CD4-positive, alpha-beta T cell treated with Interleukin-21 for 1 hour (primary cell): ENCODE measurements around the gene METTL23.
A peak's percentile ranks its signal among the peaks of the same experiment; 100 is the strongest.
"Not testable (repeated sequence)": the region's sequence is repeated elsewhere in the genome, so short reads cannot be mapped to it uniquely, and the experiment has no call there.

Source experiments
- DNase-seq: peaks from one replicate; pipeline ENCODE4 v3.0.0-alpha.2; 2020

METTL23 gene

DNA sequence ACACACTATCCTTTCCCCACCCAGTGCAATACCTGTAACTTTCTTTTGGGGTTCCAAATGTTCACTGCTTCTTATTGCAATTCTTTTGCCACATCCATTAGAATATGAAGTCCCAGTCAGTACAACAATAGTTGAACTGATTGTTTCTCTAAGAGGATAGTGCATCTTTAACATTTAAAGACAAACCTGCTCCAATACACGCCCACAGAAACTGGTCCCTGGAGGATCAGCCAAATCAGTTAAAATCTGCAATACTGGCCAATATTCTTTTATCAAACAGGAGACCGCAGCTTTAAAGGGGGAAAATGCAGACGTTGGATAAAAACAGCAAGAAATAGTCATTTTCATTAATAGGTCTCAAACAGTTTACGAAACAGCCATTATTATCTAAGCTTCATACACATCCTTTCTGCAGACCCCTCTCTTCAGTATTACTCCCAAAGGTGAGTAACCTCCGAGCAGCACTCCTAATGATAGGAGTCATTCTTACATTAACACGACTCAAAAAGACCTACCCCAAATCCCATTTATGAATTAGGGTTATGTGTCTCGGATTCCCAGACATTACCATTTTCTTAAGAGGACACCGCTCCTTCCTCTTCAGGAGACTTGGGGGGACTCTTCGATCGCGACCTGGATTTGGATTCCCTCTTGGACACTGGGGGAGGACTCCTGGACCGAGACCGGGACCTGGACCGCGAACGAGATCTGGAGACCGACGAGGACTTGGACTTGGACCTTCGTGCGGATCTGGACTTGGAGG is 9.1 kb downstream of the METTL23 start:
- DNase-seq = peak; percentile 26

DNA sequence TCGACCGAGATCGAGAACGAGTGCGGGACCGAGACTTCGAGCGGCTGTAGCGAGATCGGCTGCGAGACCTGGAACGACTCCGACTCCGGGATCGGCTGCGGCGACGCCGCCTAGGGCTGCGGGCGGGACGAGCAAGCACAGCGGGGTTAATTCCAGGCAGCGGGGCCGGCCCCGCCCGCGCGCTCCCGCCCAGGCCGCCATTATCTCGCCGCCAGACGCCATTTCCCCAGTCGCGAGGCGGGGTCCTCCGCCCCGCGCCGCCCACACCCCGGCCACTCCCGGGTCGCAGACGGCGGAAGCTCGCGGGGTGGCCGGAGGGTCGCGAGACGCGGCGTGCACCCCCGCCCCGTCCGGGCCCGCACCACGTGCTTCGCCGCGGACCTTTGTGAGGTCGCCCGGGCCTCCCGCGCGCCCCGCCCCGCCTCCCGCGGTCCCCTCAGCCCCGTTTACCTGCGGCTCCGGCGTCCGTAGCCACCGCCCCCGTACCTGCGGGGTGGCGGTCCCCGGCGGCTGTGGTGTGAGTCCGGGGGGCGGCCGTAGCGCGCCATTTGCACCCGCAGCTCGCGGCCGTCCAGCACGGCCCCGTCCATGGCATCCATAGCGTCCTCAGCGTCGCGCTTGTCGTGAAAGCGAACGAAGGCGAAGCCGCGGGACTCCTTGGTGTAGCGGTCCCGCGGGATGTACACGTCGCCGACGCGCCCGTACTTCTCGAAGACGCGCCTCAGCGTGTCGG is 9.9 kb downstream of the METTL23 start:
- DNase-seq = peak; percentile 75

DNA sequence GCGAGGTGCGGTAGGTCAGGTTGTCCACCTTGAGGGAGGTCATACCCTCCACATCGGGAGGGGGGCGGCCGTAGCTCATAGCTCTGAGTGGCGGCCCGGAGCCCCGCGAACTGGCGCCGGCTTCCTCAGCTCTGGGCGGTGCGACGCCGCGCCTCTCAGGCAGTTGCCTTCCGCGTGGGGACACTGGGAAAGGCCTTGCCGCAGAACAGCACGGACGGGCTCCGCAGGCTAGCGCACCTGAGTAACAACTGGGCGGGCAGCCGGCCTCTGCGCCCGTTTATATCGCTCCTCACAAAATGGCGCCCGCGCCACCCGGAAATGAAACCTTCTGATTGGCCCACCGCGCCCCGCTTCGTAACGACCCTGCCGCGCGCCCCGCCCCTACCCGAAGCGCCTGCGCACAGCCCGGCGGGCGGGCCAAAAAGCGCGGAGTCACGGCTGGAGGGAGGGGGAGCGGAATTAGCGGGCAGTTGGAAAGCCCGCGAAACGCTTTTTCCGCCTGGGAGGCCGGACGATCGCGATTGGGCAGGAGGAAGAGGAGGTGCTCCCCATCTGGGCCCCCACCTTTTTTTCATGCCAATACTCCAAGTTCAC is 10.5 kb downstream of the METTL23 start, which contains the start of gene SRSF2:
Gene SRSF2 (minus strand): TSS at position 250 of the 594 bp plus-strand sequence. CDS start 171 bp downstream, at position 79.
- peak; percentile 99 for DNase-seq

DNA sequence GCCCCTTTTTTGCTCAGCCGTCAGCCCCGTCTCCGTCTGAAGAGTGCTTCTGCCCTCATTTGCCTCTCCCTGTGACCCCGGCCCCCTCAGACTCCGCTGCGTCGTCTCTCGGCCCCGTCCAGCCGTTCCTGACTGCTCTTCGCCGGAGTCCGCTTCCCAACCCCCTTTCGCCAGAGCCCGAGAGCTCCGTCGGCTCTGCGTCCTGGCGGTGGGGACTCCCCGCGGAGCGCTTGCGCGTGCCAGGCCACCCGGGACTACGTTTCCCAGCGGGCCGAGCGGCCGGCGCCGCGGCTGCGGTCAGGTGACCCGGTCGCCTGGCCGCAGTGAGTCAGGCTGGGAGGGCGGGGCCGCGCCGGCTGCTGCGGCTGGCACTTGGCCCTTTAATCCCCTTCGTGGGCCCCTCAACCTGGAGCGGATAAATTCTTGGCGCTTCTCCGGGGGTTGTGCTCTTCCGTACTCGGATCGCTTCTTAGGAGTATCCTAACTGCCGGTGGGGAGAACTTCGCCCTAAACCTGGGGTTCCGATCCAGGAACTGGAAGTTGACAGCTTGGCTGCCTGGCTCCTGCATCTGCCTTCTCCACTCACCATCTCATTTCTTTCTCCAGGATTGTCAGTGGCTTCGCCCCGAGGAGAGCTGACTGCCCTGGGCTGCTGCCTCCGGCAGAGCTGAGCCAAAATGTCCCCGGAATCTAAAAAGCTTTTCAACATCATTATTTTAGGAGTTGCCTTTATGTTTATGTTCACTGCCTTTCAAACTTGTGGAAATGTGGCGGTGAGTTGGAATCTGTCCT is 11.2 kb downstream of the METTL23 start, which contains the start of gene MFSD11:
Gene MFSD11 (plus strand): TSS at position 444 of the 792 bp plus-strand sequence. CDS start 234 bp downstream, at position 678.
- peak; percentile 93 for DNase-seq

DNA sequence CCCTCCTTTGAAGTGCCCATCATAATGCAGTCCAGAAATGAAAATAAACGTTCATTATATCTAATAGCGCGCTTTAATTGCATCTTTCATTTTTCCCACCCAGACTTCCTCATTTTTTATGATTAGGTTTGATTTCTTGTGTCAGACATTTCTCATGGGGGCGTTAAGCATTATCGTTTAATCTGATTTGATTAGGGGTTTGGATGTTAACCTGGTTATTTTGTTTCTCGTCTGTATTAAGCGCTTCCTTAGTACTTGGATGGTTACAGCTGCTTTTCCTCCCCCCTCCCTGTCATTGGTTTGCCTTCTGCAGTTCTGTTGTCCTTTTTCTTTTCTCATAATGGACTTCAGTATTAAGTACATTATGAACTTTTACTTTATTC is 11.8 kb downstream of the METTL23 start:
- no peak for DNase-seq

DNA sequence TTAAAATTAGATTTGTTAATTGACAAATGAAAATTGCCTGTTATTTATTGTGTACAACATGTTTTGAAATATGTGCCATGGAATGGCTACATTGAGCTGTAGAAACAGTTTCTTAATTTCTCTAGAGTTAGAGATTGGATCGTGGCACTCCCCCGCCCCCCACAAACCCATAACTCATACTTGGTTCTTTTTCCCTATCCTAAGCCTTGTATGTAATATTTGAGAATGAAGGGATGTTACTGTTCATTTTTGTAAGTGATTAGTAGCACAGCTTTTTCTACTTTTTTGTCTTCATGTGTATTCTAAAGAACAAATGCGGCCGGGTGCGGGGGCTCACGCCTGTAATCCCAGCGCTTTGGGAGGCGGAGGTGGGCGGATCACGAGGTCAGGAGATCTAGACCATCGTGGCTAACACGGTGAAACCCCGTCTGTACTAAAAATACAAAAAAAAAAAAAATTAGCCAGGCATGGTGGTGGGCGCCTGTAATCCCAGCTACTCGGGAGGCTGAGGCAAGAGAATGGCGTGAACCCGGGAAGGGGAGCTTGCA is 13.0 kb downstream of the METTL23 start:
- DNase-seq = not testable (repeated sequence)

DNA sequence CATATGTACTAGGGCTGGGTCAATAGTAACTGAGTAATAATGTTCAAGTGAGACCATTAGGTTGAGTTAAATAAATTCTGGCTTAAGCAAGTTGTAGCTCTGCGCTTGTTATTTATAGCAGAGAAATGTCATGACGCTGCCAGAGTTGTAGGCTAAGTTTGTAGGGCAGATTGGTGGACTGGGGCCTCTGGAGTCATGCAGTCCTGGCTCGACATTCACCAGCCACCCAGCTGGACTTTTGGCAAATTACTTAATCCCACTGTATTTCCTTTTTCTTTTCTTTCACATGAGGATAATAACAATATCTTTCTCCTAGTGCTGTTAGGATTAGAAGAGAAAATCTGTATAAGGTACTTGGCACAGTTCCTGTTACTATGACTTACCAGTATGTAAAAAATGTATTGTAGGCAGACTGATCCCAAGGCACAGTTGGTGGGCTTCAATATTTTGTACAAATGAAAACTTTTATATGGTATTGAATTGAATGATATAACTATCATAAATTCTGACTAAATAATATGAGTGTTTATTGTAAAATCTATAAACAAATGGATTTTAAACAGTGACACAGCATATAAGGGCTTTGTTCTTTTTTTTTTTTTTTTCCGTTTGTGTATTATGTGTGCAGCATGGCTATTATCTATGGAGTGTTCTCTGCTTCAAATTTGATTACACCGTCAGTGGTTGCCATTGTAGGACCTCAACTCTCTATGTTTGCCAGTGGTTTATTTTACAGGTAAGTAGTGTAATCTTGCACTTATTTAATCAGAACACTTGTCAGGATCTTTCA is 13.9 kb downstream of the METTL23 start:
- no peak for DNase-seq

DNA sequence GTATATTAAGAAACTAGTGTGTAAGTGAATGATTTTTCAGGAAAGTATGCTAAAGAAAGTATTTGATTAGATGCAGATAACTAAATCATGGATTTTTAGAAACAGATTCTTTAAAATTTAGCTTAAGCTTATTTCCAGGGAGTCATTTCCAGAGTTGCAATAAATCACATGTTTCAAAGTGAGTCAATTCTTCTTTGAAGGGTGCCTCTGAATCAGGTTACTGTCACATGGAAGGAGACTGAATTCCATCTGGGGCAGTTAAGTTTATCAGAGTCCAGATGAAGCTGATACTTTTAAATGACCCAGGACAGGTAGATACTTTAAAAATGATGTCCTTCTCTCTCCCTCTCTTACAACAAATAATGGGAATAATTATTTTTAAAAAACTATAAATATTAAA is 16.3 kb downstream of the METTL23 start:
- DNase-seq = no peak

DNA sequence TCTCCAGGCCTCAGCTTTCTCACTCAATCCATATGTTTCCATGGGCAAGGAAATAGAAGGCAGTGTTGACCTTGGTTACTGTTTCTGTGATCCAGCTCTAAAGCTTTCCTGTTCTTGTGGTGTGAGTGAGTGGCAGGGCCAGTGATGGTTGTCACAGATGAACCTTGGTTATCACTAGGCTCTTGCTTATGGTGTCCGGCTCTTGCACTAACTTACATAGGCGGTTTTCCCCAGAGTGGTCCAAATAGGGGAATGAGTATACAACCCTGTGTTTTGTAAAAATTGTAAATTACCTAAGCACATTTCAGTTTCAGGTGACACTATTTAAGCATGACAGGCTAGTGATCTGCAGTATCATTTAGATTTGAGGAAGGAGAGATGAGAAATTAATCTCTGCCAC is 18.1 kb downstream of the METTL23 start:
- no peak for DNase-seq

DNA sequence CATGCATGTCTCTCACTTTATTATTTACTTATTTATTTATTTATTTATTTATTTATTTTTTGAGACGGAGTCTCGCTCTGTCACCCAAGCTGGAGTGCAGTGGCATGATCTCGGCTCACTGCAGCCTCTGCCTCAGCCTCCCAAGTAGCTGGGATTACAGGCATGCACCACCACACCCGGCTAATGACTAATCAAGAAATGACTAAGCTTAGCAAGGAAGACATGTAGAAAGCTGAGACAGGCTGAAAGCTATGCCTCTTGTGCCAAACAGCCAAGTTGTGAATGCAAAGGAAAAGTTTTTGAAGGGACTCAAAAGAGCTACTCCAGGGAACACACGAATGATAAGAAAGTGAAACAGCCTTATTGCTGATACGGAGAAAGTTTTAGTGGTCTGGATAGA is 19.1 kb downstream of the METTL23 start:
- DNase-seq = not testable (repeated sequence)

DNA sequence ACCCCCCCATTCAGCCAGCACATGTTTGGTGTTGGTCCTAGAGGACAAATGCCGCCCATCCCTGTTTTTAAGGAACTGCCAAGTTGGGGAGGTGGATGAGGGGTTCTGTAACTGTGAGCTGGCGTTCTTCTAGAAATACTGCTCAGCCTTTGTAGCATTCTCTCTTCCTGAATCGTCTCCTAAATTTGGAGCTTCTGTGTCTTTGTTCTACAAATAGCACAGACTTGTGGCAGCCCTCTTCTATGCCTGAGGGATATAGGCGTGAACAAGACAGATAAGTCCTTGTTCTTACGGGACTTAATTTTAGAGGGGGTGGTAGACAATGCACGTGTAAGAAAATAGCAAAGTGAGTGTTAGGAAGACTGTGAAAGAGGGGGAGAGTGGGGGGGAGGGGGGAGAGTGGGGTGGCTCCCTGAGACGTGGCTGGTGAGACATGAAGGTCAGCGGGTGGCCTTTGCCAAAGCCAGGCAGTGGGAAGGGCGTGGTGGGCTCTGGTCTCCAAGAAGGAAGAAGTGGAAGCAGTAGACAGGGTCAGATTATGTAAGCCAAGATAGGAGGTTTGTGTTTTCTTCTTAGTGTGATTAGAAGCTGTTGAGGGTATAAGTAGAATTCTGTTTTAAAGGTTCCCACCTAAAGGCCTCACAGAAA is 21.2 kb downstream of the METTL23 start:
- DNase-seq = no peak

DNA sequence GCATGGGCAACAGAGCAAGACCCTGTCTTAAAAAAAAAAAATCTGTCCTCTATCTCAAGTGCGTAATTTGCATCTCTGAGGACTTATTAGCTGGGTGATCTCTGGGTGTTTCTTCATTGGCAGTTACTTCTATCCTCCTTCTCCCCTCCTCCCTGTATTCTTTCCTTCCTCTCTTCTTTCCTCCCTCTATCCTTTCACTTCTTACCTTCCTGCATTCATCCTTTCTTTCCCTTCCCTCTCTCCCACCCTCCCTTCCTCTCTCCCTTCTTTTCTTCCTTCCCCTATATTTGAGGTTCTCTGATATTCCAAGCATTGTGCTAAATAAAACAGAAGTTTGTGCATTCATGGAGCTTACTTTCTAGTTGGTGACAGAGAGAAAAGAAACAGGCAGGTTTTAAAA is 22.0 kb downstream of the METTL23 start:
- no peak for DNase-seq

DNA sequence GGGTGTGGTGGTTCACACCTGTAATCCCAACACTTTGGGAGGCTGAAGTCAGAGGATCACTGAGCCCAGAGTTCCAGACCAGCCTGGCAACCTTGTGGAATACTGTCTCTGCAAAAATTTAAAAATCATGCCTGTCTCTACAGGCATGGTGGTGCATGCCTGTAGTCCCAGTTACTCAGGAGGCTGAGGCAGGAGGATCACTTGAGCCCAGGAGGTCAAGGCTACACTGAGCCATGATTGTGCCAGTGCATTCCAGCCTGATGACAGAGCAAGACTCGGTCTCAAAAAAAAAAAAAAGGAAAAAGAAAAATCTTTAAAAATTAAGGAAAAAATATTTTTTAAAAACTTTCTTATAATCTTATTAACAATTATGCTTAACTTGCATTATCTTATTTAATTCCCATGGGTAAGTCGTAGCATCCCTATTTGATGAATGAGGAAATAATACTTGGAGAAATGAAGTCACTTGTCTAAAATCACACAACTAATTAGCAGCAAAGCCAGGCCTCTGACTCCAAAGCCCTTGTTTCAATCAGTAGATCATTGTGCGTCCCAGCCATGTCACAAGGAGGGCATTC is 24.9 kb downstream of the METTL23 start:
- DNase-seq = no peak

DNA sequence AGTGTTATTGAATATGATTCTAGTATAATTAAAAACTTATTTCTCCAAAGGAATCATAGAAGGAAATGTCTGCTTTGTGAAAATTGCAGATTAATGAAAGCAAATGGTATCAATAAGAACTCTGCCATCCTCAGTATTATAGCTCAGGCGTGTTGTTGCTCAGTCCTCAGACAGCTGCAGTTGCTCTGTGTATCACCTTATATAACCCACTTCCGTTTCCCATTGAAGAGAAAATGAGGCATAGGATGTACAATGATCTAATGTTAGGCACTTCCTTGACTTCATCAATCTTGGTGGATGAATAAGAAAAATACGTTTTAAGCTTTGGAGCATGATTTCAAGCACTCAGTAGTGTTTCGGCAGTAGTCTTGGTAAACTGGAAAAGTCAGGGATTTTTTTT is 25.4 kb downstream of the METTL23 start:
- DNase-seq = peak; percentile 67

DNA sequence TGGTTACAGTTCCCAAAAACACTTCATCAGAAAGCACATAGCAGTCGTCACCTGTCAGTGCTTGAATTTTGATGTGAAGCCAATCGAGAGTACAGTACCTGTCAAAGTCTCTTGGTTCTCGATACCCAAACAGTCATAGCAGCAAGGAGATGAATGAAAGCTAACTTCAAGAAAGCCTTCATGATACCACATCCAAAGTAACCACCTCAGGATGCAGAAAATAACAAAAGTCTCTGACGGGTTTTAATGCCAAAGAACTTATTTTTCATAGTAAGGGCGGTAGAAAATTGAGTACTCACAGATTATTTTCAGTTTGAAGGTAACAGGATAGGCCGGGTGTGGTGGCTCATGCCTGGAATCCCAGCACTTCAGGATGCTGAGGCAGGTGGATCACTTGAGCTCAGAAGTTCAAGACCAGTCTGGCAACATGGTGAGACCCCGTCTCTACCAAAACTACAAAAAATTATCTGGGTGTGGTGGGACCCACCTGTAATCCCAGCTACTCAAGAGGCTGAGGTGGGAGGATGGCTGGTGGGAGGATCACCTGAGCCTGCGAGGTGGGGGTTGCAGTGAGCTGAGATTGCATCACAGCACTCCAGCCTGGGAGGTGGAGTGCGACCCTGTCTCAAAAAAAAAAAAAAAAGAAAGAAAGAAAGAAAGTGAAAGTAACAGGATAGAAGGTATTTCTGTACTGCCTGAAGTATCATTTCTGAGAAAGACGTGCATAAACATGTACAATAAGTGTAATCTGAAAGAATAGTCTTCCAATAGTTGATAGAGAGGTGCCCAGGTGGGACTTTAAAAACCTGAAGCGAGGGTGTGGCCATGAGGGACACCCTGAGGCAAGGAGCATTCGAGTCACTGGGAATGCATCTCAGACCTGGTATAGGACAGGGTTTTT is 26.7 kb downstream of the METTL23 start:
- peak; percentile 62 for DNase-seq

DNA sequence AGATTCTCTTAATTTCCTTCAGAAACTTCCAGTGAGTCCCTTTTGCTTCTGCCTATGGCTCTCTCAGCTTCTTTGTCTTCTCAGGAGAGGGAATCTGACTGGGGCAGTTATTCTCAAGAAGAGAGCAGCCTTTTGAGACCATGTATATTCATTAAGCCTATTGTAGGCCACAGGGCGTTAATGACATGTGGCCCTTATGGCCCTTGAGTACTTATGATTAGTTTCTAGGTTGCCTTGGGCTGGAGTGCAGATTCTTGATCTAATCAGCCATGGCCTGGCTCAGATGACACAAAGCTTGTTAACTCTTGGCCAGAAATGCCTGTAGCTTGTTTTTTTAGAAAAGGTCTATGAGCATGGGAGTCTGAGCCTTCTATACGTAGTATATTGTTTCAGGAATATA is 28.6 kb downstream of the METTL23 start:
- DNase-seq = no peak

DNA sequence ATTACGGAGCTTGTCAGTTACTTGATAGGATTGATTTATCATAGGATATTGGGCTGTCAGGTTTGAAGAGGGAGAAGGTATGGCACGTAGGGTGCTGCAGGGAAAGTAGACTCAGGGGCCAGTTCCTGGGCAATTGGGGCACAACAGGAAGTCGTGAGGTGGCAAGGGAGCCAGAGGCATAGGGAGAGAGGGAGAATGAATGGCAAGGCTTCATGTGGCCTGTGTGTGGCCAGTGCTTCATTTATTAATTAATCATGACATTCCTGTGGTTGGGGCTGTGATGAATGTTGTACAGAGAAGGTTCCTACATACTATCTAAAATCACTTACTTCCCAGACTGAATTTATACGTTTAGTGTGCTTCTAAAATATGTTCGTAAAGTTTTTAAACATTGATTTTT is 30.6 kb downstream of the METTL23 start:
- DNase-seq = no peak

DNA sequence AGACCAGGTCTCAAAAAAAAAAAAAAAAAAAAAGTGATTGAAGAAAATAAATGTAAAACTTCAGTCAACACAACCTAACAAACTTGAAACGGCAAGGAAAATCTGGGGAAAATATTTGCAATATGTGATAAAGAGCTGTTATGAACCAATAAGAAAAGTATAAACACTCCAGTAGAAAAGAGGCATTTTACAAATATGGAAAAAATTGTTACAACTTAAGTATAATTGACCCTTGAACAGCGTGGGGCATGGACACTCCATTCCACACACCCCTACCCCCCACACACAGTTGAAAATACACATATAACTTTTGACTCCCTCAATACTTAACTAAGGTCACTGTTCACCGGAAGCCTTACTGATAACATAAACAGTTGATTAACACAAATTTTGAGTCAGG is 31.9 kb downstream of the METTL23 start:
- DNase-seq = no peak

DNA sequence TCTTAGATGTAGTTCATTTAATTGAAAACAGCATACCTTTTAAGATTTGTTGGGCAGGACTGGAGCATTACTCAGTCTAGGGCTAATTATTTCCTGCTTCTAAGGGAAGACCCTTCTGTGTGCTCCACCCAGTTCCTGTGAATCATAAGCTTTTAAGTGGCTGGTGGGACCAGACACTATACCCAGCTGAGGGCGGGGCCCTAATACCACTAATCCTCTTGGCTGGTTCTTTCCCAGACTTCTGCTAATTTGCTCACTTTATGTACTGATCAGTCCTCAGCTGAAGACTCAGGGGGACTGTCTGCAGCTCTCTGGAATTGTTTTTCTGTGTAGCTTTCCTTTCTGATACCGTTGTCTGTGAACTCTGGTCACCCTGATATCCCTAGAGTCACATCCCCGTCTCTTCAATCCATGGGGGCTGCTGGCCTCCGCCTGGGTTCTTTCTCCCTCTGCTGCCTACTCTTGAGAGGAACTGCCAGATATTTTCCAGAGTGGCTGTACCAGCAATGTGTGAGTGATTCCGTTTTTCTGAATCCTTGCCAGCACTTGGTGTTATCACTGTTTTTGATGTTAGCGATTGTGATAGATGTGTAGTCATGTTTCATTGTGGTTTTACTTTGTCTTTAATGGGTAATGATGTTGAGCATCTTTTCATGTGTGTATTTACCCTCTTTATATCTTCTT is 46.3 kb downstream of the METTL23 start:
- peak; percentile 76 for DNase-seq
